Left colon (tissue), 2 donors: ENCODE results near the gene CASZ1. TPM values are rescaled to one million over a fixed set of nuclear protein-coding genes. Genes with fewer than 3 reads are reported as not detected.

Experiments
- ATAC-seq: fragments of 200-7000 bp; cut with Tn5 transposase; one replicate; pipeline ENCODE4 v1.9.1; 2020; ENCODE audit warnings: mild to moderate bottlenecking, moderate library complexity
- DNase-seq, 2 donors: peaks; one replicate each; pipeline ENCODE4 v3.0.0-alpha.2; 2020
- intact Hi-C, 2 donors: fragments of 100-400 bp; cut with DNase I in 1 of 2; cut with micrococcal nuclease in 1 of 2; formaldehyde crosslinking; loops; one replicate each; pipeline versions ENCODE4 v1.11.2 to v1.14.0; 2022; cut with DNase I, micrococcal nuclease
- total RNA-seq, 2 donors: library from RNA; stranded (reverse); fragmentation: NEBNext Ultra II Directional; extraction: Animal tissue kit (Norgen Biotek cat#: 25700); gene quantifications; one replicate each; pipeline ENCODE4 v1.2.1, GENCODE V29; 2021
- donor health status: DM: no; HTN: no; CAD: no.
- donor health status: DM: yes; HTN: yes; CAD: no.

The CASZ1 gene
- total RNA-seq, 2 donors from 2014 or later: 61.3 to 63.8 TPM

GRCh38 chr1:10825592-10825991, 29.1 kb upstream of the CASZ1 start:
- no peak for ATAC-seq
- intact Hi-C loops: no loop called here

GRCh38 chr1:10824821-10825540, 28.5 kb upstream of the CASZ1 start:
- DNase-seq (no peak), ATAC-seq (no peak)
- intact Hi-C loops: no loop called here

More at GRCh38 chr1:10825592-10825991, 29.1 kb upstream of the CASZ1 start:
- DNase-seq: no peak

- intact Hi-C loops: no loop called here
- ATAC-seq (no peak), DNase-seq (no peak)
Observed at GRCh38 chr1:10823000-10823401, 26.6 kb upstream of the CASZ1 start.

- DNase-seq (no peak), ATAC-seq (no peak)
- intact Hi-C loops: no loop called here
Observed at GRCh38 chr1:10821388-10821787, 24.9 kb upstream of the CASZ1 start.

- ATAC-seq (no peak), DNase-seq (no peak)
- intact Hi-C loops: no loop called here
Observed at GRCh38 chr1:10820422-10820821, 24.0 kb upstream of the CASZ1 start.

GRCh38 chr1:10819198-10819901, 22.9 kb upstream of the CASZ1 start:
- ATAC-seq: no peak
- intact Hi-C loops: no loop called here
- no peak for DNase-seq

GRCh38 chr1:10818262-10819197, 22.1 kb upstream of the CASZ1 start:
- ATAC-seq: peak; percentile 84
- intact Hi-C loops: no loop called here
- DNase-seq: peak; percentile 74 to 94

GRCh38 chr1:10816743-10817369, 20.4 kb upstream of the CASZ1 start:
- DNase-seq (no peak), ATAC-seq (no peak)
- intact Hi-C loops: no loop called here

- ATAC-seq (no peak), DNase-seq (no peak)
- intact Hi-C loops: no loop called here
Observed at GRCh38 chr1:10816233-10816632, 19.8 kb upstream of the CASZ1 start.

GRCh38 chr1:10815858-10816195, 19.4 kb upstream of the CASZ1 start:
- ATAC-seq (peak; percentile 65), DNase-seq (peak; percentile 60 to 78)
- intact Hi-C loops: no loop called here

GRCh38 chr1:10814976-10815857, 18.8 kb upstream of the CASZ1 start:
- ATAC-seq (peak; percentile 47), DNase-seq (peak in 1 of 2 donors; percentile 41)
- intact Hi-C loops: no loop called here

- intact Hi-C loops: no loop called here
- ATAC-seq (no peak), DNase-seq (no peak)
Observed at GRCh38 chr1:10814312-10814711, 17.9 kb upstream of the CASZ1 start.

GRCh38 chr1:10813799-10814198, 17.4 kb upstream of the CASZ1 start:
- DNase-seq: no peak
- no peak for ATAC-seq
- intact Hi-C loops: no loop called here

GRCh38 chr1:10812387-10812915, 16.0 kb upstream of the CASZ1 start:
- ATAC-seq: no peak
- no peak for DNase-seq
- intact Hi-C loops: no loop called here

- ATAC-seq (no peak), DNase-seq (no peak)
- intact Hi-C loops: no loop called here
Observed at GRCh38 chr1:10808441-10808840, 12.0 kb upstream of the CASZ1 start.

- intact Hi-C loops: no loop called here
- ATAC-seq (no peak), DNase-seq (no peak)
Observed at GRCh38 chr1:10806966-10807365, 10.5 kb upstream of the CASZ1 start.

GRCh38 chr1:10803971-10804820, 7.8 kb upstream of the CASZ1 start:
- peak; percentile 87 to 93 for DNase-seq
- peak; percentile 92 for ATAC-seq
- intact Hi-C loops: no loop called here
